Superior temporal gyrus (tissue), 1 donor: ENCODE results near the gene DDIT3.
"Not testable (repeated sequence)": the region's sequence is repeated elsewhere in the genome, so short reads cannot be mapped to it uniquely, and the experiment has no call there.

Source experiments
- DNase-seq: peaks from one replicate; pipeline ENCODE4 v3.0.0-alpha.2; 2016; ENCODE audit errors: extremely low spot score

The DDIT3 gene

GRCh38 chr12:57520053-57520818 lies at the start of gene DDIT3:
Gene DDIT3, minus strand, starts transcription at chr12:57520514. Its CDS starts 3,108 bp downstream, at chr12:57517406.
- DNase-seq: peak; percentile 98

GRCh38 chr12:57569858-57570257 lies 49.5 kb upstream of the DDIT3 start:
- no peak for DNase-seq

- no peak for DNase-seq
Measured at GRCh38 chr12:57568838-57569237, 48.5 kb upstream of the DDIT3 start.

- no peak for DNase-seq
Measured at GRCh38 chr12:57564178-57564740, 43.9 kb upstream of the DDIT3 start.

- no peak for DNase-seq
Measured at GRCh38 chr12:57563358-57563757, 43.0 kb upstream of the DDIT3 start.

- not testable (repeated sequence) for DNase-seq
Measured at GRCh38 chr12:57561117-57561516, 40.8 kb upstream of the DDIT3 start.

- no peak for DNase-seq
Measured at GRCh38 chr12:57560516-57560915, 40.2 kb upstream of the DDIT3 start.

- DNase-seq: no peak
Measured at GRCh38 chr12:57558864-57559263, 38.5 kb upstream of the DDIT3 start.

GRCh38 chr12:57554897-57555296 lies 34.6 kb upstream of the DDIT3 start:
- DNase-seq: no peak

GRCh38 chr12:57554453-57554852 lies 34.1 kb upstream of the DDIT3 start:
- no peak for DNase-seq

- DNase-seq: no peak
Measured at GRCh38 chr12:57553343-57554202, 33.3 kb upstream of the DDIT3 start.

- DNase-seq: no peak
Measured at GRCh38 chr12:57552835-57553313, 32.6 kb upstream of the DDIT3 start.

- DNase-seq: no peak
Measured at GRCh38 chr12:57552306-57552651, 32.0 kb upstream of the DDIT3 start.

- no peak for DNase-seq
Measured at GRCh38 chr12:57551637-57552305, 31.5 kb upstream of the DDIT3 start.

GRCh38 chr12:57550641-57551549 lies 30.6 kb upstream of the DDIT3 start:
- no peak for DNase-seq

GRCh38 chr12:57549909-57550640 lies 29.8 kb upstream of the DDIT3 start, which contains the start of gene KIF5A:
Gene KIF5A, plus strand, starts transcription at chr12:57550044. Its CDS starts 228 bp downstream, at chr12:57550272.
- DNase-seq: peak; percentile 67

- no peak for DNase-seq
Measured at GRCh38 chr12:57549203-57549908, 29.0 kb upstream of the DDIT3 start.

GRCh38 chr12:57548488-57548887 lies 28.2 kb upstream of the DDIT3 start:
- no peak for DNase-seq

GRCh38 chr12:57548013-57548315 lies 27.6 kb upstream of the DDIT3 start:
- DNase-seq: no peak
